Esophagus muscularis mucosa (tissue), 3 donors: ENCODE data around the gene SPDYE2.
"Not testable (repeated sequence)": the region's sequence is repeated elsewhere in the genome, so short reads cannot be mapped to it uniquely, and the experiment has no call there.

ENCODE experiments used
- POLR2A ChIP-seq: fragments of 450-650 bp; IDR thresholded peaks from one replicate; pipeline ENCODE4 v1.6.1; 2017; ENCODE audit warnings: antibody characterized with exemption, moderate library complexity, mild to moderate bottlenecking, low read depth
- POLR2AphosphoS5 ChIP-seq, 2 donors: sonication (generic); formaldehyde crosslinking; IDR thresholded peaks; one replicate each; pipeline ENCODE4 v1.6.1; 2017; ENCODE audit warnings: antibody characterized with exemption in 2 of 2
- TF ChIP-seq, protein P1 (sequence below), 3 experiments: fragments of 200-600 bp in 2 of 3; fragments of 450-650 bp in 1 of 3; sonication (generic) in 2 of 3; IDR thresholded peaks; one replicate each; pipeline ENCODE4 v1.5.1; 2017 to 2019; ENCODE audit warnings: antibody characterized with exemption in 3 of 3, mild to moderate bottlenecking in 2 of 3, moderate library complexity in 1 of 3

DNA sequence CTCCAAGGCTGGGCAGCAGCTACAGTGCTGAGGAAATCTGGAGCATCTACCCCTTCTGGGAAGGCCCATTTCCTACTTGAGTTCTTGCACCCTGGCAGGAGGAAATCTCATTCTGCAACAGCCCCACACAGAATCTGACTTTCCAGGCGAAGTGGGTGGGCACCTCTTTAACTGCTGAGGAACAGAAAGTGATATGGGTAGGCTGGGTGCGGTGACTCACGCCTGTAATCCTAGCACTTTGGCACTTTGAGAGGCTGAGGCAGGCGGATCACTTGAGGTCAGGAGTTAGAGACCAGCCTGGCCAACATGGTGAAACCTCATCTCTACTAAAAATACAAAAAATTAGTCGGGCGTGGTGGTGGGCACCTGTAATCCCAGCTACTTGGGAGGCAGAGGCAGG, 23.6 kb downstream of the SPDYE2 start:
- not testable (repeated sequence) for TF ChIP-seq POLR2AphosphoS5 (IDR thresholded peaks at IDR 0.05); POLR2A
- TF ChIP-seq, protein P1, sequence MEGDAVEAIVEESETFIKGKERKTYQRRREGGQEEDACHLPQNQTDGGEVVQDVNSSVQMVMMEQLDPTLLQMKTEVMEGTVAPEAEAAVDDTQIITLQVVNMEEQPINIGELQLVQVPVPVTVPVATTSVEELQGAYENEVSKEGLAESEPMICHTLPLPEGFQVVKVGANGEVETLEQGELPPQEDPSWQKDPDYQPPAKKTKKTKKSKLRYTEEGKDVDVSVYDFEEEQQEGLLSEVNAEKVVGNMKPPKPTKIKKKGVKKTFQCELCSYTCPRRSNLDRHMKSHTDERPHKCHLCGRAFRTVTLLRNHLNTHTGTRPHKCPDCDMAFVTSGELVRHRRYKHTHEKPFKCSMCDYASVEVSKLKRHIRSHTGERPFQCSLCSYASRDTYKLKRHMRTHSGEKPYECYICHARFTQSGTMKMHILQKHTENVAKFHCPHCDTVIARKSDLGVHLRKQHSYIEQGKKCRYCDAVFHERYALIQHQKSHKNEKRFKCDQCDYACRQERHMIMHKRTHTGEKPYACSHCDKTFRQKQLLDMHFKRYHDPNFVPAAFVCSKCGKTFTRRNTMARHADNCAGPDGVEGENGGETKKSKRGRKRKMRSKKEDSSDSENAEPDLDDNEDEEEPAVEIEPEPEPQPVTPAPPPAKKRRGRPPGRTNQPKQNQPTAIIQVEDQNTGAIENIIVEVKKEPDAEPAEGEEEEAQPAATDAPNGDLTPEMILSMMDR (IDR thresholded peaks at IDR 0.05) = not testable (repeated sequence)
